ENCODE data around the gene ZNF701. TPM values are rescaled to one million over a fixed set of nuclear protein-coding genes. Genes with fewer than 3 reads are reported as not detected.

The ZNF701 gene
- total RNA-seq, 1 experiment from 2014 or later: 40.3 TPM

- Mint-ChIP-seq H3K9me3 (peaks cover 25% of the 10 kb centered on the region), H3K27me3 (ENCODE audit: low read depth) (no peaks in the 10 kb centered on the region; the same call in 1 of the 2 replicates), H3K4me3 (no peak overlapping the region), H3K36me3 (peaks cover 36% of the 10 kb centered on the region), H3K27ac (peak overlapping the region; percentile 85), H3K4me1 (peaks cover 24% of the 10 kb centered on the region)
- ChIA-PET CTCF (interaction anchor here (3.0 kb wide), 1 partner anchor 8 kb away, joined by 10 read pairs; no protein-coding TSS in a partner anchor), POLR2A (no interaction called here)
- ATAC-seq: no peak
- no peak for DNase-seq (ENCODE audit: low spot score)
- TF ChIP-seq ZBTB21 (CRISPR knock-in tag; IDR thresholded peaks at IDR 0.05; ENCODE audit: borderline replicate concordance) (no peak), STAT6 (CRISPR knock-in tag; conservative IDR thresholded peaks at IDR 0.05; ENCODE audit: low read depth) (no peak), ELF4 (CRISPR knock-in tag; IDR thresholded peaks at IDR 0.05; ENCODE audit: low read depth) (no peak), ZNF317 (CRISPR knock-in tag; IDR thresholded peaks at IDR 0.05; ENCODE audit: borderline replicate concordance, low read depth) (no peak), ZSCAN18 (CRISPR knock-in tag; IDR thresholded peaks at IDR 0.05) (no peak), ATF3 (CRISPR knock-in tag; conservative IDR thresholded peaks at IDR 0.05) (no peak), NFYB (CRISPR knock-in tag; conservative IDR thresholded peaks at IDR 0.05; ENCODE audit: low read depth) (no peak)
These were observed 29.2 kb downstream of the ZNF701 start for GRCh38 chr19:52599241-52599640.

- peak; percentile 14 for ATAC-seq
- CTCF ChIA-PET: interaction anchor here (0.6 to 3.0 kb wide), 3 partner anchors 10 to 101 kb away, joined by 3 to 10 read pairs (median 4); no protein-coding TSS in a partner anchor
- TF ChIP-seq FOXP1 (CRISPR knock-in tag; IDR thresholded peaks at IDR 0.05; ENCODE audit: borderline replicate concordance) (no peak), SP1 (CRISPR knock-in tag; conservative IDR thresholded peaks at IDR 0.05) (no peak), ZNF263 (CRISPR knock-in tag; IDR thresholded peaks at IDR 0.05; ENCODE audit: low read depth) (peak; percentile 82; the same call in 1 of the 2 replicates)
- Mint-ChIP-seq H3K36me3 (peaks cover 28% of the 10 kb centered on the region), H3K9me3 (peaks cover 21% of the 10 kb centered on the region), H3K27me3 (ENCODE audit: low read depth) (no peaks in the 10 kb centered on the region; the same call in 1 of the 2 replicates), H3K4me1 (peaks cover 24% of the 10 kb centered on the region), H3K4me3 (peak overlapping the region; percentile 82), H3K27ac (peak overlapping the region; percentile 49; the same call in 1 of the 2 replicates)
- POLR2A ChIA-PET: no interaction called here
- DNase-seq (ENCODE audit: low spot score): peak; percentile 56
These were observed 30.5 kb downstream of the ZNF701 start for GRCh38 chr19:52600639-52601024.

- Mint-ChIP-seq H3K36me3 (peaks cover 21% of the 10 kb centered on the region), H3K4me3 (peak overlapping the region; percentile 82), H3K4me1 (peaks cover 29% of the 10 kb centered on the region), H3K27me3 (ENCODE audit: low read depth) (no peaks in the 10 kb centered on the region; the same call in 1 of the 2 replicates), H3K9me3 (peaks cover 15% of the 10 kb centered on the region), H3K27ac (peak overlapping the region; percentile 49; the same call in 1 of the 2 replicates)
- ChIA-PET CTCF (interaction anchor here (0.8 to 3.0 kb wide), 10 partner anchors 10 to 258 kb away, joined by 3 to 10 read pairs (median 4); partner anchors contain the start of genes ZNF808, ZNF83 and ZNF880), POLR2A (interaction anchor here (0.6 kb wide), 1 partner anchor 252 kb away, joined by 5 read pairs; no protein-coding TSS in a partner anchor)
- ATAC-seq: peak; percentile 94
- DNase-seq (ENCODE audit: low spot score): peak; percentile 98
- no peak for TF ChIP-seq SMAD4 (CRISPR knock-in tag; IDR thresholded peaks at IDR 0.05)
- no peak for TF ChIP-seq ZNF317 (CRISPR knock-in tag; IDR thresholded peaks at IDR 0.05; ENCODE audit: borderline replicate concordance, low read depth)
- TF ChIP-seq CREM (CRISPR knock-in tag; IDR thresholded peaks at IDR 0.05): no peak
- TF ChIP-seq MYBL2 (CRISPR knock-in tag; IDR thresholded peaks at IDR 0.05): peak; percentile 61; the same call in 1 of the 2 replicates
- TF ChIP-seq ZNF423 (CRISPR knock-in tag; IDR thresholded peaks at IDR 0.05): no peak
- TF ChIP-seq ERG (CRISPR knock-in tag; IDR thresholded peaks at IDR 0.05): no peak
- 0 out of 2 replicates have a peak, but pooled peaks have one; percentile 41 for TF ChIP-seq E2F4 (CRISPR knock-in tag; IDR thresholded peaks at IDR 0.05; ENCODE audit: borderline replicate concordance, low read depth)
- no peak for TF ChIP-seq KAT7 (CRISPR knock-in tag; IDR thresholded peaks at IDR 0.05; ENCODE audit: borderline replicate concordance)
- TF ChIP-seq RELA (CRISPR knock-in tag; IDR thresholded peaks at IDR 0.05; ENCODE audit: borderline replicate concordance): no peak
- TF ChIP-seq ZNF396 (CRISPR knock-in tag; IDR thresholded peaks at IDR 0.05; ENCODE audit: borderline replicate concordance): no peak
- no peak for TF ChIP-seq JUN (CRISPR knock-in tag; IDR thresholded peaks at IDR 0.05)
- TF ChIP-seq CBFB (CRISPR knock-in tag; IDR thresholded peaks at IDR 0.05; ENCODE audit: low read depth): no peak
- TF ChIP-seq ZNF416 (CRISPR knock-in tag; IDR thresholded peaks at IDR 0.05): no peak
These were observed 31.2 kb downstream of the ZNF701 start for GRCh38 chr19:52601025-52601973.

Data from WTC11 (cell line).